ENCODE measurements around the gene SWAP70. TPM values are rescaled to one million over a fixed set of nuclear protein-coding genes. Genes with fewer than 3 reads are reported as not detected.

SWAP70 gene
- total and polyA plus RNA-seq, 2 of the 13 experiments (the other 11 are each of a cell fraction or from before 2014, with no cell fraction given) = 4.6 to 8.7 TPM

DNA sequence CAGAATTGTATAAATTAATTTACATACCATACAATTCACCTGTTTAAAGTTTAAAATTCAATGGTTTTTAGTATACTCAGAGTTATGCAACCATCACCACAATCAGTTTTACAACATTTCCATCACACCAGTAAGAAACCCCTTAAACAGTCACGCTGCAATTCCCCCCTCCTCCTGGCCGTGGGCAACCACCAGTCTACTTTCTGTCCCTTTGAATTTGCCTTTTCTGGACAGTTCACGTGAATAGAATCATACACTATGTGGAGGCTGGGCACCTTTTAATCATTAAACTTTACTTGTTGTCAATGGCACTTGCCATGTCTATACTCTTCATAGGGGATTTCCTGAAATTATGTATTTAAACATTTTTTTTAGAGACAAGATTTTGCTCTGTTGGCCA, 20.1 kb upstream of the SWAP70 start:
- FAIRE-seq (no peak), ATAC-seq (no peak), DNase-seq (ENCODE audit: low spot score) (no peak)
- BruUV-seq (replicated peaks) = no TSS peak
- intact Hi-C loops (cut with micrococcal nuclease; ENCODE audit: unreplicated experiment) = no loop called here
- in situ Hi-C loops (cut with HindIII; ENCODE audit: extremely low pct_ligation_motif_present, low pct_unique_long_range_greater_than_20kb) = no loop called here
- no peaks in the 10 kb centered on the region for H3K79me2 ChIP-seq (ENCODE audit: insufficient read depth, low read length)
- no peaks in the 10 kb centered on the region for H3K36me3 ChIP-seq (replicated peaks in 1 of 2; ENCODE audit: control insufficient read depth in 1 of 2, insufficient read depth in 2 of 2, low read length in 2 of 2)
- no peak overlapping the region for H3K9ac ChIP-seq (ENCODE audit: insufficient read depth, low read depth, low read length)
- H2AFZ ChIP-seq (ENCODE audit: low read length) = no peak overlapping the region
- H3K9me3 ChIP-seq (ENCODE audit: low read length) = no peaks in the 10 kb centered on the region
- H3K4me1 ChIP-seq (ENCODE audit: insufficient read depth, low read length) = peaks cover 24% of the 10 kb centered on the region
- ChIA-PET POLR2A (no interaction called here), CTCF (ENCODE audit: low intra/inter-chr PET ratio, low total read pairs) (no interaction called here)
- H3K4me2 ChIP-seq (ENCODE audit: low read depth, low read length) = no peak overlapping the region
- H3K27ac ChIP-seq (ENCODE audit: extremely low read length, insufficient read depth, low read length) = no peak overlapping the region
- TF ChIP-seq FOSL2 (CRISPR knock-in tag; IDR thresholded peaks at IDR 0.05) (no peak), RARA (CRISPR knock-in tag; IDR thresholded peaks at IDR 0.05) (no peak), ZNF605 (CRISPR knock-in tag; IDR thresholded peaks at IDR 0.05) (no peak), ARHGAP35 (CRISPR knock-in tag; IDR thresholded peaks at IDR 0.05; ENCODE audit: borderline replicate concordance) (no peak), FOXA1 (IDR thresholded peaks at IDR 0.05) (no peak), FOXA1 (CRISPR knock-in tag; IDR thresholded peaks at IDR 0.05) (no peak), ZBTB3 (CRISPR knock-in tag; IDR thresholded peaks at IDR 0.05; ENCODE audit: borderline replicate concordance, low read depth) (no peak), YEATS2 (CRISPR knock-in tag; IDR thresholded peaks at IDR 0.05; ENCODE audit: borderline replicate concordance) (no peak), NONO (IDR thresholded peaks at IDR 0.05) (no peak), NONO (CRISPR knock-in tag; conservative IDR thresholded peaks at IDR 0.05) (no peak), ZMYM4 (CRISPR knock-in tag; IDR thresholded peaks at IDR 0.05) (no peak)
- TF ChIP-seq, protein P1, sequence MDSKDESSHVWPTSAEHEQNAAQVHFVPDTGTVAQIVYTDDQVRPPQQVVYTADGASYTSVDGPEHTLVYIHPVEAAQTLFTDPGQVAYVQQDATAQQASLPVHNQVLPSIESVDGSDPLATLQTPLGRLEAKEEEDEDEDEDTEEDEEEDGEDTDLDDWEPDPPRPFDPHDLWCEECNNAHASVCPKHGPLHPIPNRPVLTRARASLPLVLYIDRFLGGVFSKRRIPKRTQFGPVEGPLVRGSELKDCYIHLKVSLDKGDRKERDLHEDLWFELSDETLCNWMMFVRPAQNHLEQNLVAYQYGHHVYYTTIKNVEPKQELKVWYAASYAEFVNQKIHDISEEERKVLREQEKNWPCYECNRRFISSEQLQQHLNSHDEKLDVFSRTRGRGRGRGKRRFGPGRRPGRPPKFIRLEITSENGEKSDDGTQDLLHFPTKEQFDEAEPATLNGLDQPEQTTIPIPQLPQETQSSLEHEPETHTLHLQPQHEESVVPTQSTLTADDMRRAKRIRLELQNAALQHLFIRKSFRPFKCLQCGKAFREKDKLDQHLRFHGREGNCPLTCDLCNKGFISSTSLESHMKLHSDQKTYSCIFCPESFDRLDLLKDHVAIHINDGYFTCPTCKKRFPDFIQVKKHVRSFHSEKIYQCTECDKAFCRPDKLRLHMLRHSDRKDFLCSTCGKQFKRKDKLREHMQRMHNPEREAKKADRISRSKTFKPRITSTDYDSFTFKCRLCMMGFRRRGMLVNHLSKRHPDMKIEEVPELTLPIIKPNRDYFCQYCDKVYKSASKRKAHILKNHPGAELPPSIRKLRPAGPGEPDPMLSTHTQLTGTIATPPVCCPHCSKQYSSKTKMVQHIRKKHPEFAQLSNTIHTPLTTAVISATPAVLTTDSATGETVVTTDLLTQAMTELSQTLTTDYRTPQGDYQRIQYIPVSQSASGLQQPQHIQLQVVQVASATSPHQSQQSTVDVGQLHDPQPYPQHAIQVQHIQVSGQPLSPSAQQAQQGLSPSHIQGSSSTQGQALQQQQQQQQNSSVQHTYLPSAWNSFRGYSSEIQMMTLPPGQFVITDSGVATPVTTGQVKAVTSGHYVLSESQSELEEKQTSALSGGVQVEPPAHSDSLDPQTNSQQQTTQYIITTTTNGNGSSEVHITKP (CRISPR knock-in tag; IDR thresholded peaks at IDR 0.05; ENCODE audit: low read depth) = no peak
- TF ChIP-seq, protein P2, sequence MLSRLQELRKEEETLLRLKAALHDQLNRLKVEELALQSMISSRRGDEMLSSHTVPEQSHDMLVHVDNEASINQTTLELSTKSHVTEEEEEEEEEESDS (CRISPR knock-in tag; IDR thresholded peaks at IDR 0.05; ENCODE audit: borderline replicate concordance) = no peak
- TF ChIP-seq, protein P3, sequence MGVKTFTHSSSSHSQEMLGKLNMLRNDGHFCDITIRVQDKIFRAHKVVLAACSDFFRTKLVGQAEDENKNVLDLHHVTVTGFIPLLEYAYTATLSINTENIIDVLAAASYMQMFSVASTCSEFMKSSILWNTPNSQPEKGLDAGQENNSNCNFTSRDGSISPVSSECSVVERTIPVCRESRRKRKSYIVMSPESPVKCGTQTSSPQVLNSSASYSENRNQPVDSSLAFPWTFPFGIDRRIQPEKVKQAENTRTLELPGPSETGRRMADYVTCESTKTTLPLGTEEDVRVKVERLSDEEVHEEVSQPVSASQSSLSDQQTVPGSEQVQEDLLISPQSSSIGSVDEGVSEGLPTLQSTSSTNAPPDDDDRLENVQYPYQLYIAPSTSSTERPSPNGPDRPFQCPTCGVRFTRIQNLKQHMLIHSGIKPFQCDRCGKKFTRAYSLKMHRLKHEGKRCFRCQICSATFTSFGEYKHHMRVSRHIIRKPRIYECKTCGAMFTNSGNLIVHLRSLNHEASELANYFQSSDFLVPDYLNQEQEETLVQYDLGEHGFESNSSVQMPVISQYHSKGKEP (CRISPR knock-in tag; IDR thresholded peaks at IDR 0.05) = no peak
- peaks cover 0 to 1% of the 10 kb centered on the region in 2 experiments; a peak in 1 of 5 replicates for H3K27me3 ChIP-seq (ENCODE audit: control insufficient read depth in 1 of 2, insufficient read depth in 2 of 2, low read length in 2 of 2)
- no peaks in the 10 kb centered on the region for H4K20me1 ChIP-seq (ENCODE audit: insufficient read depth, low read length)
- H3K4me3 ChIP-seq (replicated peaks in 1 of 3; ENCODE audit: insufficient read depth in 1 of 3, low read depth in 2 of 3, low read length in 3 of 3) = no peak overlapping the region
- WGBS (ENCODE audit: low lambda C conversion rate) = 9% methylated on average over 3 of the region's 3 CpGs
